ENCODE measurements around the gene SQOR. TPM values are rescaled to one million over a fixed set of nuclear protein-coding genes. Genes with fewer than 3 reads are reported as not detected.
"Not testable (repeated sequence)": the region's sequence is repeated elsewhere in the genome, so short reads cannot be mapped to it uniquely, and the experiment has no call there.

The SQOR gene
- total RNA-seq, 1 experiment from 2014 or later, result 7.5 TPM

DNA sequence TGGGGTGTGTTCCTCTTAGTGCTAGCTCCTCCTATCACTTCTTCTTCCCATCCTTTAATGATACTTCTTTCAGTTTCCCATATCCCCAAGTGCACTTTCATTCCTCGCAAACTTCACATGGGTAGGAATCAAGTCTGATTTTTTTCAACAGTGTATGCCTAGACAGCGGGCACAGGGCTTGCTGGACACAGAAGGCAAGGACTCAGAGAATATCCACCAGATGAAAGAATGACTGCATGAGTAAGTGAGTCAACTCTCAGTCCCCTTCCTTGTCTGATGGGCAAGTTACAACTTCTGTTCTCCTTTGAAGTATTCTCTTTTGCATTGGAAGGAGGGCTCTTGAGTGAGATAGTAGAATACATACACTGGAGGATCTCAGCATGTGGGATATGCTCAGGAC lies 3.1 kb upstream of the SQOR start:
- no peak for DNase-seq (ENCODE audit: low spot score)

DNA sequence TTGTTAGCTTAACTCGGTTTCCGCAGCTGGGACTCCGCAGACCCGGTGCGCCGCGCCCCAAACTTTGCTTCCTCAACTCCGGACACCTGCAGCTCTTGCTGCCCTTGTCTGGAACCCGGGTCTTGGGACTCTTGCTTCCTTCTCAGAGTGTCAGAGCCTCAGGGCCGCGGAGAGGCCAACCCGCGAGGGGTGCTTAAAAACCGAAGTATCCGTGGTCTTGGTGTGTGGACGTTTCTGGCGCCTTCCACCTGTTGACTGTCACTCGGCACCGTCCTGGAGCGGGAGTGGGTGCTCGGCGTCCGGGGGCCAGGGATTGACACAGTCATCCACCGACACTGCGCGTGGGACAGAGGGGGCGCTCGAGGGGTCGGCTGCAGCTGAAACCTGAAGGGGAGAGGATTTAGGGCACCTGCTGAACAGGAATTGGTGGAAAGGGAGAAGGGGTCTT lies 386 bp downstream of the SQOR start:
- no peak for DNase-seq (ENCODE audit: low spot score)

DNA sequence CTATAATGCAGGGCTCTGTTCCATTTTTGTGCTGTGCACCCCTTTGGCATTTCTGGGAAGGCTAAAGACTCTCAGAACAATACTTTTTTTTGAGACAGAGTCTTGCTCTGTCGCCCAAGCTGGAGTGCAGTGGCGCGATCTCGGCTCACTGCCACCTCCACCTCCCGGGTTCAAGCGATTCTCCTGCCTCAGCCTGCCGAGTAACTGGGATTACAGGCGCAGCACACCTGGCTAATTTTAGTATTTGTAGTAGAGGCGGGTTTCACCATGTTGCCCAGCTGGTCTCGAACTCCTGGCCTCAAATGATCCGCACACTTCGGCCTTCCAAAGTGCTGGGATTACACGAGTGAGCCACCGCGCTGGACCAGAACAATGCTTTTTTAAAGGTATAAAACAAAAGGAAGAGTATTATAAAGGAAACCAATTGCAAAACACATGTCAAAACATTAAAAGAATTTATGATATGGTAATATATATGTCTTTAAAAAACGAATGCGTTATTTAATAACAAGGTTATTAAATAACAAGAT lies 999 bp downstream of the SQOR start:
- no peak for DNase-seq (ENCODE audit: low spot score)

DNA sequence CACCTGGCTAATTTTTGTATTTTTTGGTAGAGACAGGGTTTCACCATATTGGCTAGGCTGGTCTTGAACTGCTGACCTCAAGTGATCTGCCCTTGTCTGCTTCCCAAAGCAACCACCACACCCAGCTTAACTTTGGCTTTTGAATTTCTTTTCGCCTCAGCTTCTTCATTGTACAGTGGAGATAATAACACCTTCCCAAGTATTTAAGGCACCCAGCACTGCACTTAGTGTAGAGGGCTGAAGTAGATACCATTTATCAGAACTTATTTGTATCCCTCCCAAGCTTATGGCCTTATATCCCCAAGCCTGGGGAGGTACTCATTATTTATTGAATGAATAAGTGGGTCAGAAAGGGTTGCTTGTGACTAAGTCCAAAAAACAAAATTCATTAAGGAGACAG lies 2.3 kb downstream of the SQOR start:
- DNase-seq (ENCODE audit: low spot score), result no peak

DNA sequence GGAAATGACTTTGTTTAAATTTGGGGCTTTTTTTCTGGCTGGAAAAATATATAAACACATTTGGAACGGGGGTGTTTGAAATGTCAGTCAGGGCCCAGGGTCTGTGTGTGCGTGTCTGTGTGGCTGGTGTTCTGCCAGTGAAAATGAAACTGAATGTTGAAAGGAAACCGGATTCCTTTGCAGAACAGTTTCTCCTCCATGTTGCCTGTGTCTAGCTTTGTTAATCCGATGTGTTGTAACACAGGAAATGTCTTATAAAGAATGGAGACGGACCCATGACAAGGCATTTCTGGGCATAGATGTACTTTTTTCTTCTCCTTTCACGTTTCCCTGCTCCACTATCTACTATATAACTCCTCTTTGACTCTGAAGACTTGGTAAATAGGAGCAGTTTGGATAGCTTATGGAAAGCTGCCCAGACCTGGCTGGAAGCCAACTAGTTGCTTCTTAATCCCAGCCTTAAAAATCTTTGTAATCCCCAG lies 2.8 kb downstream of the SQOR start:
- DNase-seq (ENCODE audit: low spot score), result peak; percentile 88

DNA sequence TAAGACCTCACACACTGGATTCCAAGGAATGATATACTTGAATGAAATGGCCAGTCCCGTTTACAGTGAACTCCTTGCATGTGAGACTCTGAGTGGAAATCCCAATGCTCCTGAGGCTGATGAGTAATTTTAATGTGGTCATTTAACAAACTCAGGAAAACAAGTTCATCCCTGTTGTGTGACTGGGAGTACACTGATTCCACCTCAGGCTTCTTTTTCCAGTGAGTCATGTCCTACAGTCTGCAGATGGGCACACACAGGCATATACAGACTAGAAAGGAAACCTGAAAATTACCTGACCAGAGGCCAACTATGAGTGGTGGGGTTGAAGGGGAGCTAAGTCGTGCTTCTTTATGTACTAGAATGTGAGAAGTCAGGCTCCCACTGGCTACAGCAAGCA lies 5.8 kb downstream of the SQOR start:
- peak; percentile 78 for DNase-seq (ENCODE audit: low spot score)

DNA sequence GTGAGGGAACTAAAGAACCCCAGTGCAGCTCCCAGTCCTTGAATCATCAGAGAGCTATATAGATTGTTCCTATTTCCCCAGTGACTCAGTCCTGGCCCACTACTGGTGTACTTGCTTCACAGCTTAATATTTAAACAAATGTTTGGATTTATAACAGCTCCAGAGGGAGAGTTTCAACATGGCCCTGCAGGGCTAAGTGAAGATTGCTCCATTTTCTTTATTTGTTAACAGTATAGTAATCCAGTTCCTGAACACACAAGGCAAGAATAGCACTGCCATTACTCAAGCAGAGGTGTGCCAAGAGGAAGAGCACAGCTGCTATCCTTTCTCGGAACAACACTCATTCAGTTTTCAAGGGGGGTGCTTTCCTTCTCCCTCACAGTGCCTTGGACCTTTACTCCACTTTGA lies 6.5 kb downstream of the SQOR start:
- DNase-seq (ENCODE audit: low spot score), result peak; percentile 66

DNA sequence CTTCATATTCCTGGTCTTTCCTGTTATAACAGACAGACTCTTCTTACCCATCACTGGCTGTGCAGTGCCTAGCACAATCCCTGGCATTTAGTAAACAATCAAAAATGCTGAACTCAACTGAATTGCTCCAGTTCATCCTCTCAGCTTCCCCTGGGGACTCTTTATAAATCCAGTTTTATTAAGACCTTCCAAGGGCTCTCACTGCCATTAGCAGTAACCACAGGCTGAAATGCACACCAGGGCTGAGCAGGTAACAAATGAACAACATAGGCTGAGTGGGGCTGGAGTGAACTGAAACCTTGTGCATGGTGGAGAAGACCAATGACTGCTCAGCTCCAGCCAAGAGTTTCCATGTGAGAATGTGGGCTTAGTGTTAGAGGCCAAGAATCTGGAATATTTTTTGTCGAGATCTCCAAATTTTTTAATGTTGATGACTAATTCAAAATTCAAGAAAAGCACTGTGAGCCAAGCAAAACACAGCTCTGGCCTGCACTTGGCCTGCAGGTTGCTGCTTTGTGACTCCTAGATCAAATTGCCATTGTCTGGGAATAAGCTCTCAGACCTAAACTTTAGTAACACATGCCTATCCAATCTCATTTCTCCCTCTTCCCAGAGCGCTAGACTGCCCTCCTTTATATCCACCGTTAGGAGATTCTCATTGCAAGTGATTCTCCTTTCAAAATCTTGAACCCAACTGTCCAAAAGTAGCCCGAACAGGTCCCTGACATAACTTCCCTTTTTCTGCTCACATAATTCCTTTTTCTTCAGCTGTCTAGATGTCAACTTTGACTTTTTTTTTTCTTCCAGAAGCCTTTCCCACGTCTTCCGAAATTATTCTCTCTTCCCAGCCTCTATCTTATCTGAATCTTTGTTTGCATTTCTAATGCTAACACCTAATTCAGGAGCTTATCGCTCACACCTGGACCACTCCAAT lies 7.4 kb downstream of the SQOR start:
- DNase-seq (ENCODE audit: low spot score), result no peak

DNA sequence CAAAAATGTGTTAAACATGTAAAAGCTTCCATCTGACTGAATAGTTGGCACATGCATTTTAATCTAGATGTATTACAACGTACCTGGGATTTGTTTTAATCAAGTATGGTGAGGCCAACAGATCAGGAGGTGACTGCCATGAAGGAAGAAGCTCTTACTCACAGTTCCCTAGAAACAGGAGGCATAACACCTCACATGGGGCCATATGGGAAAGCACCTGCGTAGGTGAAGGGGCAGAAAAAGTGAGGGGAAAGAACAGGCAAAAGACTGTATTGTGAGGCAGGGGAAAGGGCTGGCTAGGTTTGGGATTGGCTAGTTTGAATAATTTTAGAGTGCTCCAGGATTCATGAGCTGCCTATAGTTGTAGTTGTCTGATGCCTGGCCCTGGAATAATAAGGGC lies 9.6 kb downstream of the SQOR start:
- DNase-seq (ENCODE audit: low spot score), result no peak

DNA sequence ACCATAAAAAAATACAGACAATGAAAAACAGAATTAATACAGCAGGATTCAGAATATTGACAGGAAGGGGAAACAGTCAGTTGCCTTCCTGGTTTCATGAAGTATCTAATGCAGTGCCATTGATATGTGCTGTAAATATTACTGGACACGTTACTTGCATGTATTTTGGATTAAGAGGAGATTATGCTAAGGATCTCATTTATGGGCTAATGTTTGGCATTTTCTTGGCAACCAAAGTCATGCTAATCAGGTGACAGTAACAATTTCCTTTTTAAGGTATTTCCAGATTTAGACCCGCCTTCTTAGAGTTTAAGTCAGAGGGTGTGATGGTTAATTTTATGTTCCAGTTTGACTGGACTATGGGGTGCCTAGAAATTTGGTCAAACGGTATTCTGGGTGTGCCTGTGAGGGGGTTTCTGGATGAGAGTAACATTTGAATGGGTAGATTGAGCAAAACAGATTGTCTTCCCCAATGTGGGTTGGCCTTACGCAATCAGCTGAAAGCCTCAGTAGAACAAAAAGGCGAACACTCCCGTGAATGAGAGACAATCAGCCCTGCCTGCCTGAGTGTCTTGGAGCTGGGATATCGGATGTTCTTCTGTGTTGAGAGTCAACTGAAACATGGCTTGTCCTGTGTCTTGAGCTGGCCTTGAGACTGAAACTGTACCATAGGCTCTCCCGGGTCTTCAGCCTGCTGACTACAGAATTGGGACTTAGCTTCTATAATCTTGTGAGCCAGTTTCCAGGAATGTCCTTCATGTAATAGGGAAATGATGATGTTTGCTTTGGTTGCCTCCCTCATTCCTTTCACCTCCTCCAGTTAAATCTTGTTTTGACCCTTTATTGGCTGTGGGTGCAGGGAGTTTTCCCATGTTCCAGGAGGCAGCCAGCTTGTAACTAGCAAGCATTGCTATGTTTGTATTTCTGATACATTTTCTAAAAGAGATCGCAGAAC lies 10.5 kb downstream of the SQOR start:
- DNase-seq (ENCODE audit: low spot score), result no peak

DNA sequence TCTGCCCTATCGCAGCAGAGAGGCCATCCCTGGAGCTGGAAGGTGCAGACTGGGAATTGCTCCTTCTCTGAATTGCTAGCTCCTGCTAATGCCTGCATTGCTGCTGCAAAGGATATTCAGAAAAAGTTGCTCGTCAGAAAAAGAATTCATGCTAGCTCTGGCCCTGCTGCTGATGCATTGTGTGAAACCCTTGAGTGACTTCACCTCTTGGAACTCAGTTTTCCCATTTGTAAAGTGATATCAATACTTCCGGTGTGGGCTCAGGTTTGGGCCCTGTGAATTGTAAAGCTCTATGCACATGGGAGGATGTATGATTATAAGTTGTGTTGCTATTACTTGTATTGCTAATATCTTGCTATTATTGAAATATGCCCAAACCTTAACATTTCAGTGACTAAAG lies 11.4 kb downstream of the SQOR start:
- DNase-seq (ENCODE audit: low spot score), result no peak

DNA sequence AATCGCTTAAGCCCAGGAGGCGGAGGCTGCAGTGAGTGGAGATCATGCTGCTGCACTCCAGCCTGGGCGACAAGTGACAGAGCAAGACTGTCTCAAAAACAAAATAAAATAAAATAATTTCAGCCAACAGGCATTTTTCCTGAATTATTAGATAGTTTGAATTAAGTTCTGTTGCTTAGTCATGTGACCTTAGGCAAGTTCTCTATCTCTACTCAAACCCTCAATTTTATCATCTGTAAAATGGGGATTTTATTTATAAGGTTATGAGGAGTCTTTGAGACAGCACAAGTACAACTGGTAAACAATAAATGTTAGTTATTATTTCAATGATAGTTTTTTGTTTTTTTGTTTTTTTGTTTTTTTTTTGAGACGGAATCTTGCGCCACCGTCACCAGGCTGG lies 13.0 kb downstream of the SQOR start:
- DNase-seq (ENCODE audit: low spot score), result no peak

DNA sequence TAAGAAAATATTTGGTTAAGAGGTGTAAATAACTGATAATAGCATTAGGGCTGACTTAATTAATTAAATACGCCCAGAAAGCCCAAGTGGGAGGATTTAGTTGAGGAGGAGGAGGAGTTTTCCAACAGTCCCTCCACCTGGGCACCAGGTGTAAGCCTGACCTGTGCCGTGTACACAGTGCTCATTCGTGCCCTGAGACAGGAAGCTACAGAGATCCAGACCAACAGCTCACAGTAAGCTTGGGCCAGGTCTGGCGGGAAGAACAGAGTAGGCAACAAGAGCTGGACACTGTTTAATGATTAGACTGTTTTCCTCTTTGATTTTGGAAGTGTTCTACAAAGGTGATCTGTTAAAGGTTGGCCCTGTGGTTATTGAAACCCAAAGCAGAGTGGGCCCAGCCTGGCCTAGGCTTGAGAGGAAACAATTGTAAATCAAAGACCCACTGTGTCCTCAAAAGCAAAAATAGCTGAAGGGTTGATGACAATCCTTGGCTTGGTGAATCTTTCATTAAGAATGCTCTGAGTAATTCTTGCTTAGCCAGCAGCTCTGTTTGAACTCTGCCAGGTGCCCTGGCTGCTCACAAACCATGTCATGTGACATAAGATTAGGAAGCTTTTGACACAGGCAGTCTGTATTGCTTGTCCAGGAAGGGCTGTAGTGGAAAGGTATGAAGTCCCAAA lies 13.8 kb downstream of the SQOR start:
- DNase-seq (ENCODE audit: low spot score), result no peak

DNA sequence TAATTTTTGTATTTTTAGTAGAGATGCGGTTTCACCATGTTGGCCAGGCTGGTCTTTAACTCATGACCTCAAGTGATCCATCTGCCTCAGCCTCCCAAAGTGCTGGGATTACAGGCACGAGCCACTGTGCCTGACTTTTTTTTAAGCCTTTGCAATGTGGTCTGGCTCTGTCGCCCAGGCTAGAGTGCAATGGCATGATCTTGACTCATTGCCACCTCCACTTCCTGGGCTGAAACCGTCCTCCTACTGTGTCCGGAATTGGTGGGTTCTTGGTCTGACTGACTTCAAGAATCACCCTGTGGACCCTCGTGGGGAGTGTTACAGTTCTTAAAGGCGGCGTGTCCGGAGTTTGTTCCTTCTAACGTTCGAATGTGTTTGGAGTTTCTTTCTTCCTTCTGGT lies 15.2 kb downstream of the SQOR start:
- not testable (repeated sequence) for DNase-seq (ENCODE audit: low spot score)

DNA sequence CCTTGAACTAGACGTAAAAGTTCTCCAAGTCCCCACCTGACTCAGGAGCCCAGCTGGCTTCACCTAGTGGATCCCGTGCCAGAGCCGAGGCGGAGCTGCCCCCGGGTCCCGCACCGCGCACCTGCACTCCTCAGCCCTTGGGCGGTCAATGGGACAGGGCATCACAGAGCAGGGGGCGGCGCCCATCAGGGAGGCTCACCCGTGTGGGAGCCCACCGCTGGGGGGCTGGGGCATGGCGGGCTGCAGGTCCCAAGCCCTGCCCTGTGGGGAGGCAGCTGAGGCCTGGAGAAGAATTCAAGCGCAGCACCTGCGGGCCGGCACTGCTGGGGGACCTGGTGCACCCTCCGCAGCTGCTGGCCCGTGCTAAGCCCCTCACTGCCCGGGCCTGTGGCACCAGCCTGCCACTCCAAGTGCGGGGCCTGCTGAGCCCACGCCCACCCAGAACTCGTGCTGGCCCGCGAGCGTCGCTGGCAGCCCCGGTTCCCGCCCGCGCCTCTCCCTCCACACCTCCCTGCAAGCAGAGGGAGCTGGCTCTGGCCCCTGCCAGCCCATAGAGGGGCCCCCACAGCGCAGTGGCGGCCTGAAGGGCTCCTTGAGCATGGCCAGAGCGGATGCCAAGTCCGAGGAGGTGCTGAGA lies 16.2 kb downstream of the SQOR start:
- DNase-seq (ENCODE audit: low spot score), result no peak

DNA sequence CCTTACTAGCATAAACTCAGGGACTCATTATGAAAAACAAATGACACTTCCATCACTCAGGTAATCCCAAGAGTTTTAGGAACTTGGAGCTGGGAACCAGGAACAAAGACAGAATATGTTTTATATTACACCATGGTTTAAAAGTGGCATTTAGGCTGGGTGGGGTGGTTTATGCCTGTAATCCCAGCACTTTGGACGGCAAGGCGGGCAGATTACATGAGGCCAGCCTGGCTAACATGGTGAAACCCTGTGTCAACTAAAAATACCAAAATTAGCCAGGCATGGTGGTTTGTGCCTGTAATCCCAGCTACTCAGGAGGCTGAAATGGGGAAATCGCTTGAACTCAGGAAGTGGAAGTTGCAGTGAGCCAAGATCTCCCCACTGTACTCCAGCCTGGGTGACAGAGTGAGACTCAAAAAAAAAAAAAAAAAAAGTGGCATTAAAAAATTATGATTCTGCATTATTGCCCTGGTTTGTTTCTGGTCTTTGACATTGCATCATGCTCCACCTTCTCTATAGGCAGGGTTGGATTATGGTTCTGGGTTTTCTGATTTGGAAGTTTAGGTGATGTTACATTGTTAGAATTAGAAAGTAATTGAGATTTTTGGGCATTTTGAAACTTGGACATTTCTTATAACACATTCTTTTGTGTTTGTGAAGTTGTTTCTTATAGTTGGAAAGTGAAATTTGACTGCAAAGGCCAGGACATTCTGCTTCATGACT lies 19.0 kb downstream of the SQOR start:
- DNase-seq (ENCODE audit: low spot score), result no peak

DNA sequence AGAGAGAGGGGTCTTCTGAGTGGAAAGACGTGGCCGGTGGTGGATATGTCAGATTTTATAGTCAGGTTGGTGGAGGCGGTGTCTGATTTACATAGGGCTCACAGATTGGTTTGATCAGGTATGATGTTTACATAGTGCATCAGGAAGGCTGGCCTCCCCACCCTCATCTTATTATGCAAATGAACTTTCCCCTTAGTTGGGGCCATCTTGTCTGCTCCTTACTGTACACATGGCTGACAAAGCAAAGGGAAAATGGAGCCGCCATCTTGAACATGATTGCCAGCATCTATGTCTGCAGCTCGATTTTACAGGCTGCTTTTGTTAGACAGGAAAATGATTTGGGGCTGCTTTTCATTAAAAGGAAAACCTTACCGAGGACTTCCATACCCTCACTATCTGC lies 19.9 kb downstream of the SQOR start:
- DNase-seq (ENCODE audit: low spot score), result no peak

DNA sequence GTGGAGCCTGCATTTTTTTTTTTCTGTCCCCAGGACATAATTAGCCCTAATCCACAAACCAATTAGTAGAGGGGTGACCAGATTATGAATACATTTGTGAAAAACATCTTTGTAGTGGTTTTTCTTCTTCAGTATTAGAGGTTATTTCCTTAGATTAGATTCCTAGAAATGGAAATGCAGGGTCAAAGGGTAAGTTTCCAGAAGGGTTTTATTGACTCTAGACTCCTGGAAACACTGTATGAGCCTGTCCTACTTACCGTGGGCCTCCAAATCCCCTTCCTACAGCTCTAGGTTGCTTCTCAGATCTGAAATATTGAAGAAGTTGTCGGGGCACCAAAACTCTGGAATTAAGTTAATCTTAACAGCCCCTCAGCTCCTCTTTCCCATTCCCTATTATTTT lies 22.4 kb downstream of the SQOR start:
- DNase-seq (ENCODE audit: low spot score), result no peak

DNA sequence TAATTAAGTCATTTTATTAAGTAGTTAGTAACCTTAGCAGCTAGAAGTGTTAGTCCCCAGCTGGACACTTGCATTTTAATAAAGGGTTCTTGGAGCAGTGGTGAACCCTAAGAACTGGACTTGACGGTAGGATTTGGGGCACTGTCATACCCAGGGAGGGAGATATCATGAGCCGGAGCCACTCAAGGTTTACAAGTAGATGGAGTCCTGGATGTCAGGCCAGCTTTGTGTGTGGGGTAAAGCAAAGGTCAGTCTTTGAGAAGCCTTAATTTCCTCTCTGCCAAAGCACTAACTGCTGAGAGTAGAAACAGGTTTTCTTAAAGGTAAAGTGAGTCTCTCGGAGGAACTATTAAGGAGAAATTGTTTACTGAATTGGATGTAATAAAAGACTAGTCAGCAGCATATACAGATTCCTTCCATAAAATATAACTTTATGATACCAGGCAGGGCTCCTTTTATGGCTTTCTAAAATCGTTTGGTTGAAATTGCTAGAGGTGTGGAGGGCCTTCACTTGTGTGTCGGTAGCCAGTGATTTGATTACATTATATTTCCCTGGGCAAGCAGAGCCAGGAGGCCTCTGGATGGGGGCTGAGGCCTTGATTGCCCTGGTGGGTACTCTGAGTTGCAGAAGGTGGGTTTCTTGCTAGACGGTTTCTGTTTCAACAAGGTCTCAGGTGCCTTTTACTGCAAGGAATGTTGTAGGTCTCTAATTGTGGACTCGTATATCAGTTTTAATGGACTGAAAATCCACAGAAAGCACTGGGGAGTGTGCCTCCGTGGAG lies 23.1 kb downstream of the SQOR start:
- no peak for DNase-seq (ENCODE audit: low spot score)

Data from H4 (cell line).